ENCODE results near the gene GNAI2. TPM values are rescaled to one million over a fixed set of nuclear protein-coding genes. Genes with fewer than 3 reads are reported as not detected.

Gene GNAI2
- total RNA-seq, 1 donor from 2014 or later, result 237 TPM

GRCh38 chr3:50299638-50299928 is 63.6 kb downstream of the GNAI2 start:
- H3K9me3 Mint-ChIP-seq, result no peaks in the 10 kb centered on the region
- no peaks in the 10 kb centered on the region for H3K36me3 Mint-ChIP-seq (ENCODE audit: low read depth)
- DNase-seq (ENCODE audit: low spot score), result no peak
- H3K4me1 Mint-ChIP-seq (ENCODE audit: low read depth), result peaks cover 15% of the 10 kb centered on the region
- H3K27me3 Mint-ChIP-seq (ENCODE audit: insufficient read depth), result peaks cover 1% of the 10 kb centered on the region
- intact Hi-C loops (cut with micrococcal nuclease), result loop anchor here (1.0 to 5.0 kb wide), 16 partner anchors 22 to 1899 kb away; partner anchors contain the start of genes ALAS1, APEH, C3orf18 and CYB561D2
- H3K27ac Mint-ChIP-seq, result peak overlapping the region; percentile 95
- peak overlapping the region; percentile 94 for H3K4me3 Mint-ChIP-seq

DNA sequence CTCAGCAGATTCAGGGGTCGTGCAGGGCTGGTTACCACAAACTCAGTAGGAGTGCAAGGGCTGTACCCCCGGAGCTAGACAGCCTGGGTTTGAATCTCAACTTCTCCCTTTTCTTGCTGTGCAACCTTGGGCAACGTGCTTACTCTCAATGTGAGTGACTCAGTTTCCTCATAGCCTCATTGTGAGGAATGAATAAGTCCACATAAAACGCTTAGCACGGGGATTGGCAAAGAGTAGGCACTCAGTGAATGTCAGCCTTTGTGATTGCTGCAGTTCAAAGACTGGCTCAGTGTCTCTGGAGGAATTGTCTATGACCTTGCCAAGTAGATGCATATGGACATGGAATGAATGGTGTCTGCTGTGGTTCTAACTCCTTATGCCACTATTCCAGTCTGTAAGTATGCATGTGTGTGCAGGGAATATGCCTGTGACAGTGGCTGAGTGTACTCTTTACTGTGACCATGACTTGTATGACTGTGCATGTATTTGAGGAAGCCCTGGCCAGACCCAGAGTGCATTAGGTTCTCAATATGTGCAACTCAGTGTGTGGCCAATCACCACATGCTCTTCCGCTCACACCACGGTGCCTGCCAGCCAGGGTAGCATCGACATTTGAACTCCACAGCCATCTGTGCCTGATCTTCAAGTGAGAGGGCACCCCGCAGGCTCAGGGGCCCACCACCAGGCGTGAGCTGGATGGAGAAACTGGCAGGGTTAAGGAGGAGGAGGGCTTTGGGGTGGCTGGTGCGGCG is 64.1 kb downstream of the GNAI2 start:
- DNase-seq (ENCODE audit: low spot score), result no peak

DNA sequence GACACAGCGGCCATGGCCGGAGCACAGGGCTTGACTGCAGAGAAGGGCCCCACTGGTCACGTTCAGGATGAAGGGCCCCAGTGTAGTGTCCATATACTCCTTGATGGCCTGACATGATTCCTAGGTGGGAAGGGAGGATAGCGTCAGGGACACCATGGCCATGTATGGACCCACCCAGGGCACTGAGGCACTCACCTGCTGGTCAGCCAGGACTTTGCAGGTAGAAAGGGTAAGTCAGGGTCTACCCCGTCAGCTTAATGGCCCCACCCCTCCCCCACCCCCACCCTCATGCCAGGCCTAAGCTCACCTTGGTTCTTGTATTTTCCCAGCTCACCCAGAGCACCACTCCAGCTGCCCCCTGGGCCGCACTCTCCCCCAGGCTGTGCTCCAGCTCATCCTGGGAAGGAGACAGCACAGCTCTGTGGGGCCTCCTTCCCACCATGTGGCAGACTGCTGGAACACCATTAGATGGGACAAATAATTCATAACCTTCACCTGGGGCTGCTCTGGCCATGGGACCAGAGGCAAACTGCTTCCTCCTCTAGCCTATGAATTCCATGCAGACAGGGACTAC is 64.8 kb downstream of the GNAI2 start:
- DNase-seq (ENCODE audit: low spot score), result no peak
- Mint-ChIP-seq H3K9me3 (no peaks in the 10 kb centered on the region), H3K27ac (peak overlapping the region; percentile 95), H3K27me3 (ENCODE audit: insufficient read depth) (peaks cover 1% of the 10 kb centered on the region), H3K4me1 (ENCODE audit: low read depth) (peaks cover 15% of the 10 kb centered on the region), H3K4me3 (peak overlapping the region; percentile 94), H3K36me3 (ENCODE audit: low read depth) (no peaks in the 10 kb centered on the region)
- intact Hi-C loops (cut with micrococcal nuclease), result no loop called here

More for the DNA sequence above, 64.1 kb downstream of the GNAI2 start:
- H3K27me3 Mint-ChIP-seq (ENCODE audit: insufficient read depth), result peaks cover 1% of the 10 kb centered on the region
- intact Hi-C loops (cut with micrococcal nuclease), result loop anchor here (1.0 to 5.0 kb wide), 16 partner anchors 21 to 1899 kb away; partner anchors contain the start of genes ALAS1, APEH, C3orf18 and CYB561D2
- peak overlapping the region; percentile 95 for H3K27ac Mint-ChIP-seq
- peaks cover 15% of the 10 kb centered on the region for H3K4me1 Mint-ChIP-seq (ENCODE audit: low read depth)
- peak overlapping the region; percentile 94 for H3K4me3 Mint-ChIP-seq
- no peaks in the 10 kb centered on the region for H3K36me3 Mint-ChIP-seq (ENCODE audit: low read depth)
- H3K9me3 Mint-ChIP-seq, result no peaks in the 10 kb centered on the region

DNA sequence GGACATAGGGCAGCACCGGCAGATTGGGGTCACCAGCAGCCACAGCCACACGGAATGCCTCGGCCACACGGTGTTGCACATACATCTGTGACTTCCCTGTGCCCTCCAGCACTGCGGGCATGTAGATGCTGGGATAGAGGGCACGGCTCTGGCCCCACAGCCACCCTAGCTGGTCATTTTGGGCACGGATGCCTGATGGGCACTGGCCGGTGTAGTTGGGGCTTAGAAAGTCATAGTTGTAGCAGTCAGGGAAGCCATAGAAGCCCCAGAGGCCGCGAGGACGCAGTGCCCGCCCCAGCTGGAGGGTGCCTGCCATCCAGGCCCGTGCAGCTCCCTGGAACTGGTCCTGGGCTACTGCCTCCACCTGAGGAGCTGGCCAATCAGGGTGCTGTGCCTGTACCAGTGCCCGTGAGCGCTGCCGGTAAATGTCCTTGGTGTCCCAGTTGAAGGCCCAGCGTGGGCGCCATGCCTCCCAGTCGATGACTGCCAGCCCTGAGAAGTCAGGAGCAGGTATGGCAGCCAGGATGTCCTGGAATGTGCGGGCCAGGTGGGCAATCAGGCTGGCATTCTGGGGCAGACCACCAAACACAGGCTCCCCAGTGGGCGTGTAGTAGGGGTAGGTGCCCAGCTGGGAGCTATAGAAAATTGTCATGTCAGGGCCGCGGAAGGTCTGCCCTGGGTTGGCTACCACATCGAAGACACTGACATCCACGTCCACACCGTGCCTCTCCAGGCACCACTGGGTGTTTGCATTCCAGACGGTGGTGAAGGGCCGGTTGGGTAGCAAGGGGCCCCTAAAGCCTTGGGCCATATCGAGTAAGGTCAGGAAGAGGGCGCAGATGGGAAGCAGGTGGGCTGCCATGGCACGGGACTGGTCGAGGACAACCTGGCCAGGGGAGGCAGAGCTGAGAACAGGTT is 66.3 kb downstream of the GNAI2 start:
- intact Hi-C loops (cut with micrococcal nuclease), result no loop called here
- DNase-seq (ENCODE audit: low spot score), result no peak
- H3K9me3 Mint-ChIP-seq, result no peaks in the 10 kb centered on the region

GRCh38 chr3:50303013-50303815 is 67.2 kb downstream of the GNAI2 start, which contains the start of gene HYAL1:
Gene HYAL1 (minus strand): TSS chr3:50303574. CDS start chr3:50302956, 618 bp downstream.
- peaks cover 1% of the 10 kb centered on the region for H3K27me3 Mint-ChIP-seq (ENCODE audit: insufficient read depth)
- H3K9me3 Mint-ChIP-seq, result no peaks in the 10 kb centered on the region
- H3K4me1 Mint-ChIP-seq (ENCODE audit: low read depth), result peaks cover 12% of the 10 kb centered on the region
- H3K4me3 Mint-ChIP-seq, result no peak within 1 kb of the TSS
- DNase-seq (ENCODE audit: low spot score), result no peak
- no peaks in the 10 kb centered on the region for H3K36me3 Mint-ChIP-seq (ENCODE audit: low read depth)
- intact Hi-C loops (cut with micrococcal nuclease), result no loop called here
- no peak within 1 kb of the TSS for H3K27ac Mint-ChIP-seq

More for the DNA sequence above, 66.3 kb downstream of the GNAI2 start:
- H3K36me3 Mint-ChIP-seq (ENCODE audit: low read depth), result no peaks in the 10 kb centered on the region
- H3K27ac Mint-ChIP-seq, result no peak overlapping the region
- H3K4me3 Mint-ChIP-seq, result no peak overlapping the region
- H3K4me1 Mint-ChIP-seq (ENCODE audit: low read depth), result peaks cover 15% of the 10 kb centered on the region
- peaks cover 1% of the 10 kb centered on the region for H3K27me3 Mint-ChIP-seq (ENCODE audit: insufficient read depth)

GRCh38 chr3:50304601-50305000 is 68.6 kb downstream of the GNAI2 start:
- no peak for DNase-seq (ENCODE audit: low spot score)
- Mint-ChIP-seq H3K9me3 (no peaks in the 10 kb centered on the region), H3K36me3 (ENCODE audit: low read depth) (no peaks in the 10 kb centered on the region), H3K4me1 (ENCODE audit: low read depth) (peaks cover 10% of the 10 kb centered on the region), H3K27me3 (ENCODE audit: insufficient read depth) (peaks cover 1% of the 10 kb centered on the region), H3K4me3 (no peak overlapping the region), H3K27ac (no peak overlapping the region)
- intact Hi-C loops (cut with micrococcal nuclease), result no loop called here

Other genes starting within 250 kb of the GNAI2 start
- 157 and 162 TPM in 2 replicates for gene RBM5, start 147.3 kb upstream of the GNAI2 start, total RNA-seq
- gene SEMA3F, start 80.9 kb upstream of the GNAI2 start, total RNA-seq, result 0.21 and 0.42 TPM in 2 replicates
- not detected in 2 replicates for gene GNAT1, start 44.6 kb upstream of the GNAI2 start, total RNA-seq
- gene SLC38A3, start 30.9 kb upstream of the GNAI2 start, total RNA-seq, result not detected in 2 replicates
- gene SEMA3B, start 32.9 kb downstream of the GNAI2 start, total RNA-seq, result 0.49 and 1.0 TPM in 2 replicates
- not detected in 2 replicates for gene LSMEM2, start 42.9 kb downstream of the GNAI2 start, total RNA-seq
- gene IFRD2, start 56.2 kb downstream of the GNAI2 start, total RNA-seq, result 215 TPM in 2 replicates
- 7.9 and 8.0 TPM in 2 replicates for gene HYAL3, start 63.2 kb downstream of the GNAI2 start, total RNA-seq
- gene NAA80, start 63.2 kb downstream of the GNAI2 start, total RNA-seq, result 18.1 and 19.6 TPM in 2 replicates
- 0.12 and 0.36 TPM in 2 replicates for gene HYAL1, start 67.4 kb downstream of the GNAI2 start, total RNA-seq
- 15.5 and 16.1 TPM in 2 replicates for gene HYAL2, start 86.5 kb downstream of the GNAI2 start, total RNA-seq
- gene TUSC2, start 92.0 kb downstream of the GNAI2 start, total RNA-seq, result 27.9 and 29.9 TPM in 2 replicates
- gene RASSF1, start 104.6 kb downstream of the GNAI2 start, total RNA-seq, result 57.6 and 60.3 TPM in 2 replicates
- gene ZMYND10, start 109.5 kb downstream of the GNAI2 start, total RNA-seq, result 1.5 and 1.7 TPM in 2 replicates
- 43.7 and 46.6 TPM in 2 replicates for gene NPRL2, start 114.6 kb downstream of the GNAI2 start, total RNA-seq
- 30.0 and 35.9 TPM in 2 replicates for gene CYB561D2, start 114.7 kb downstream of the GNAI2 start, total RNA-seq
- 23.6 and 25.4 TPM in 2 replicates for gene TMEM115, start 123.3 kb downstream of the GNAI2 start, total RNA-seq

Measured in activated T-helper 1 cell treated with anti-CD3 and anti-CD28 coated beads, Interleukin-12 subunit alpha, Interleukin-12 subunit beta, Interleukin-2, Interleukin-4 antibody, amounts not matched to agents 30 ng/mL and 10 ng/mL and 1 ng/mL, durations not matched to agents 14 hours and 24 hours and 36 hours (primary cell).